CD4-positive, alpha-beta memory T cell (primary cell): ENCODE data around the gene PPP3R1. TPM values are rescaled to one million over a fixed set of nuclear protein-coding genes. Genes with fewer than 3 reads are reported as not detected.

Experiments used
- CTCF ChIA-PET: fragments of 350-600 bp; sonication (Branson Sonifier 250); formaldehyde crosslinking; loops from one replicate; lab custom pipeline; 2021; ENCODE audit warnings: inconsistent platforms; ENCODE audit not compliant: partially characterized antibody; lab: Charles Lee
- POLR2A ChIA-PET: fragments of 350-600 bp; sonication (Branson Sonifier 250); formaldehyde crosslinking; loops from one replicate; lab custom pipeline; 2021; ENCODE audit not compliant: partially characterized antibody; lab: Charles Lee
- DNase-seq, 5 donors: peaks; one replicate each; pipeline versions ENCODE4 v3.0.0 to v3.0.0-alpha.2; 2020 to 2022; ENCODE audit warnings: mixed read lengths in 1 of 5
- H3K27ac ChIP-seq: one replicate; pipeline ENCODE4 v1.7.0; 2013; ENCODE audit warnings: low read depth, low read length
- H3K27me3 ChIP-seq: 2 replicates; pipeline ENCODE4 v1.7.0; 2013; ENCODE audit warnings: mild to moderate bottlenecking, low read length, moderate library complexity; ENCODE audit not compliant: insufficient read depth
- H3K36me3 ChIP-seq: 2 replicates; pipeline ENCODE4 v1.7.0; 2013; ENCODE audit warnings: mild to moderate bottlenecking, low read length, moderate library complexity; ENCODE audit not compliant: insufficient read depth
- H3K4me1 ChIP-seq: 2 replicates; pipeline ENCODE4 v1.7.0; 2013; ENCODE audit warnings: mild to moderate bottlenecking, low read length, moderate library complexity; ENCODE audit not compliant: insufficient read depth
- H3K4me3 ChIP-seq, 2 donors: one replicate each; pipeline ENCODE4 v1.7.0; 2013; ENCODE audit warnings: low read length in 2 of 2, mild to moderate bottlenecking in 1 of 2
- H3K9me3 ChIP-seq, 2 donors: one replicate each; pipeline ENCODE4 v1.7.0; 2013; ENCODE audit warnings: low read length in 2 of 2, control low read depth in 1 of 2; ENCODE audit not compliant: control insufficient read depth in 1 of 2
- H3K27ac Mint-ChIP-seq, 7 donors: one replicate each; pipeline ENCODE4 v1.8.0; 2020 to 2021; ENCODE audit warnings: mixed read lengths in 7 of 7, mild to moderate bottlenecking in 6 of 7, inconsistent platforms in 3 of 7, moderate library complexity in 3 of 7
- H3K27me3 Mint-ChIP-seq, 2 donors: one replicate each; pipeline ENCODE4 v1.8.0; 2020 to 2021; ENCODE audit warnings: mixed read lengths in 2 of 2
- H3K36me3 Mint-ChIP-seq, 2 donors: one replicate each; pipeline ENCODE4 v1.8.0; 2020 to 2021; ENCODE audit warnings: mixed read lengths in 2 of 2, inconsistent platforms in 1 of 2, mild to moderate bottlenecking in 1 of 2
- H3K4me1 Mint-ChIP-seq, 4 donors: one replicate each; pipeline ENCODE4 v1.8.0; 2020 to 2021; ENCODE audit warnings: mixed read lengths in 4 of 4, mild to moderate bottlenecking in 1 of 4
- H3K4me3 Mint-ChIP-seq, 8 donors: one replicate each; pipeline ENCODE4 v1.8.0; 2020 to 2021; ENCODE audit warnings: mixed read lengths in 8 of 8, mild to moderate bottlenecking in 7 of 8, moderate library complexity in 6 of 8, inconsistent platforms in 3 of 8
- H3K9me3 Mint-ChIP-seq, 8 donors: one replicate each; pipeline ENCODE4 v1.8.0; 2020 to 2021; ENCODE audit warnings: mixed read lengths in 8 of 8, mild to moderate bottlenecking in 5 of 8, inconsistent platforms in 3 of 8, moderate library complexity in 1 of 8
- intact Hi-C: fragments of 100-400 bp; cut with micrococcal nuclease; formaldehyde crosslinking; loops from one replicate; pipeline ENCODE4 v1.15.1; 2023
- polyA plus RNA-seq, 2 donors: library from polyadenylated mRNA; unstranded; fragments of 300-500 nt; fragmentation: Illumina TruSeq; gene quantifications; one replicate each; pipeline ENCODE4 v1.2.3, GENCODE V29; 2021
- total RNA-seq, 2 experiments: library from RNA; stranded (reverse); gene quantifications; one replicate each; pipeline ENCODE4 v1.2.3, GENCODE V29; 2021

Gene PPP3R1
- total and polyA plus RNA-seq, 4 experiments from 2014 or later, result 3.9 to 76.8 (median 40.1) TPM

GRCh38 chr2:68282811-68283418, 30.6 kb upstream of the PPP3R1 start:
- Histone ChIP-seq H3K36me3 (no peaks in the 10 kb centered on the region), H3K27me3 (peaks cover 7% of the 10 kb centered on the region), H3K27ac (no peak overlapping the region), H3K4me3 (no peak overlapping the region), H3K9me3 (no peaks in the 10 kb centered on the region), H3K4me1 (peaks cover 5% of the 10 kb centered on the region)
- ChIA-PET CTCF (interaction anchor here (0.6 to 9.0 kb wide), 28 partner anchors 8 to 164 kb away, joined by 3 to 155 read pairs (median 4); partner anchors contain the start of genes PNO1 and PPP3R1), POLR2A (interaction anchor here (1.1 to 2.7 kb wide), 3 partner anchors 30 to 125 kb away, joined by 4 to 9 read pairs (median 5); partner anchors contain the start of genes PNO1 and PPP3R1)
- no peaks in the 10 kb centered on the region for H3K9me3 Mint-ChIP-seq
- no peak overlapping the region for H3K27ac Mint-ChIP-seq
- H3K36me3 Mint-ChIP-seq, result no peaks in the 10 kb centered on the region
- H3K4me1 Mint-ChIP-seq, result peaks cover 0 to 8% (median 0%) of the 10 kb centered on the region in 4 donors
- DNase-seq, result peak; percentile 38 to 51 (median 46)
- no peak overlapping the region for H3K4me3 Mint-ChIP-seq
- intact Hi-C loops, result loop anchor here (1.0 to 2.0 kb wide), 4 partner anchors 29 to 161 kb away; no protein-coding TSS in a partner anchor
- H3K27me3 Mint-ChIP-seq, result peaks cover 4 to 12% of the 10 kb centered on the region in 2 donors

- Histone ChIP-seq H3K4me3 (no peak overlapping the region), H3K27ac (no peak overlapping the region), H3K9me3 (no peaks in the 10 kb centered on the region), H3K27me3 (peaks cover 7% of the 10 kb centered on the region), H3K36me3 (no peaks in the 10 kb centered on the region), H3K4me1 (peaks cover 5% of the 10 kb centered on the region)
- Mint-ChIP-seq H3K36me3 (no peaks in the 10 kb centered on the region), H3K4me1 (peaks cover 0 to 8% (median 0%) of the 10 kb centered on the region in 4 donors), H3K4me3 (no peak overlapping the region), H3K27me3 (peaks cover 9 to 15% of the 10 kb centered on the region in 2 donors), H3K27ac (no peak overlapping the region), H3K9me3 (no peaks in the 10 kb centered on the region)
- DNase-seq, result no peak
- CTCF ChIA-PET, result interaction anchor here (0.8 to 9.0 kb wide), 4 partner anchors 85 to 161 kb away, joined by 3 to 155 read pairs (median 64); no protein-coding TSS in a partner anchor
- POLR2A ChIA-PET, result no interaction called here
- intact Hi-C loops, result no loop called here
Observed at GRCh38 chr2:68280796-68281195, 28.5 kb upstream of the PPP3R1 start.

- Mint-ChIP-seq H3K27me3 (peaks cover 9 to 15% of the 10 kb centered on the region in 2 donors), H3K27ac (no peak overlapping the region), H3K4me1 (peaks cover 0 to 8% (median 0%) of the 10 kb centered on the region in 4 donors), H3K36me3 (no peaks in the 10 kb centered on the region), H3K9me3 (no peaks in the 10 kb centered on the region), H3K4me3 (no peak overlapping the region)
- no peaks in the 10 kb centered on the region for H3K36me3 ChIP-seq
- CTCF ChIA-PET, result interaction anchor here (0.8 to 9.0 kb wide), 4 partner anchors 85 to 161 kb away, joined by 3 to 155 read pairs (median 64); no protein-coding TSS in a partner anchor
- intact Hi-C loops, result no loop called here
- H3K4me3 ChIP-seq, result no peak overlapping the region
- POLR2A ChIA-PET, result no interaction called here
- no peak for DNase-seq
- H3K27me3 ChIP-seq, result peaks cover 12% of the 10 kb centered on the region
- H3K4me1 ChIP-seq, result peaks cover 5% of the 10 kb centered on the region
- no peak overlapping the region for H3K27ac ChIP-seq
- no peaks in the 10 kb centered on the region for H3K9me3 ChIP-seq
Observed at GRCh38 chr2:68280348-68280747, 28.0 kb upstream of the PPP3R1 start.

- Histone ChIP-seq H3K9me3 (no peaks in the 10 kb centered on the region), H3K27me3 (peaks cover 12% of the 10 kb centered on the region), H3K4me1 (peaks cover 5% of the 10 kb centered on the region), H3K4me3 (no peak overlapping the region), H3K36me3 (no peaks in the 10 kb centered on the region), H3K27ac (no peak overlapping the region)
- intact Hi-C loops, result no loop called here
- Mint-ChIP-seq H3K27me3 (peaks cover 11 to 15% of the 10 kb centered on the region in 2 donors), H3K9me3 (no peaks in the 10 kb centered on the region), H3K36me3 (no peaks in the 10 kb centered on the region), H3K4me3 (no peak overlapping the region), H3K27ac (no peak overlapping the region), H3K4me1 (peaks cover 0 to 8% (median 0%) of the 10 kb centered on the region in 4 donors)
- CTCF ChIA-PET, result interaction anchor here (8.8 to 9.0 kb wide), 2 partner anchors 84 to 157 kb away, joined by 124 to 155 read pairs; no protein-coding TSS in a partner anchor
- DNase-seq, result no peak
- POLR2A ChIA-PET, result no interaction called here
Observed at GRCh38 chr2:68279691-68280090, 27.4 kb upstream of the PPP3R1 start.

- Histone ChIP-seq H3K9me3 (no peaks in the 10 kb centered on the region), H3K27me3 (peaks cover 12% of the 10 kb centered on the region), H3K4me3 (no peak overlapping the region), H3K36me3 (no peaks in the 10 kb centered on the region), H3K4me1 (peaks cover 5% of the 10 kb centered on the region), H3K27ac (no peak overlapping the region)
- no peak for DNase-seq
- H3K9me3 Mint-ChIP-seq, result no peaks in the 10 kb centered on the region
- no peaks in the 10 kb centered on the region for H3K36me3 Mint-ChIP-seq
- ChIA-PET CTCF (interaction anchor here (1.0 to 8.8 kb wide), 3 partner anchors 82 to 155 kb away, joined by 3 to 155 read pairs (median 17); no protein-coding TSS in a partner anchor), POLR2A (no interaction called here)
- peaks cover 0 to 8% (median 0%) of the 10 kb centered on the region in 4 donors for H3K4me1 Mint-ChIP-seq
- intact Hi-C loops, result no loop called here
- H3K4me3 Mint-ChIP-seq, result no peak overlapping the region
- H3K27ac Mint-ChIP-seq, result no peak overlapping the region
- H3K27me3 Mint-ChIP-seq, result peaks cover 11 to 17% of the 10 kb centered on the region in 2 donors
Observed at GRCh38 chr2:68278169-68278568, 25.8 kb upstream of the PPP3R1 start.

- H3K4me1 ChIP-seq, result no peaks in the 10 kb centered on the region
- Mint-ChIP-seq H3K27ac (no peak overlapping the region), H3K4me3 (no peak overlapping the region), H3K27me3 (peaks cover 9 to 10% of the 10 kb centered on the region in 2 donors), H3K4me1 (no peaks in the 10 kb centered on the region), H3K36me3 (no peaks in the 10 kb centered on the region), H3K9me3 (no peaks in the 10 kb centered on the region)
- H3K36me3 ChIP-seq, result no peaks in the 10 kb centered on the region
- H3K9me3 ChIP-seq, result no peaks in the 10 kb centered on the region
- intact Hi-C loops, result no loop called here
- no peak overlapping the region for H3K4me3 ChIP-seq
- ChIA-PET POLR2A (interaction anchor here (0.9 kb wide), 1 partner anchor 21 kb away, joined by 3 read pairs; no protein-coding TSS in a partner anchor), CTCF (interaction anchor here (1.4 kb wide), 1 partner anchor 9 kb away, joined by 5 read pairs; no protein-coding TSS in a partner anchor)
- H3K27ac ChIP-seq, result no peak overlapping the region
- DNase-seq, result no peak
- H3K27me3 ChIP-seq, result peaks cover 5% of the 10 kb centered on the region
Observed at GRCh38 chr2:68274022-68274421, 21.7 kb upstream of the PPP3R1 start.
